ENCODE measurements around the gene SRP68.
"Not testable (repeated sequence)": the region's sequence is repeated elsewhere in the genome, so short reads cannot be mapped to it uniquely, and the experiment has no call there.

SRP68 gene

DNA sequence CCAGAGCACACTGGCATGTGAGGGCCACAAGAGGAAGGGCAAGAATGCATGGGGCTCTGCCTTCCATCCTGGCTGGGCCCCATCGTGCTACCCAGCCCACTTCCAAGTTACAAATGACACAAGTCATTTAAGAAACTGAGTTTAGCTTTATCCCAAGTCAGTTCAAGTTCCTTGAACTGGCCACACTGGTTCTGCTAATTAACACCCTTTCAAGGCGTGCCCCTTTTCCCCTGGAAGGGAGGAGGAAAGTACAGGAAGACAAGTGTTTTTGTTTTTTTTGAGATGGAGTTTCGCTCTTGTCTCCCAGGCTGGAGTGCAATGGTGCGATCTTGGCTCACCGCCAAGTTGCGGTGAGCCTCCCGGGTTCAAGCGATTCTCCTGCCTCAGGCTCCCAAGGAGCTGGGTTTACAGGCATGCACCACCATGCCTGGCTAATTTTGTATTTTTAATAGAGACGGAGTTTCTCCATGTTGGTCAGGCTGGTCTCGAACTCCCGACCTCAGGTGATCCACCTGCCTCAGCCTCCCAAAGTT, 27.8 kb downstream of the SRP68 start:
- not testable (repeated sequence) for DNase-seq

GRCh38 chr17:76042868-76043267, 29.4 kb downstream of the SRP68 start:
- not testable (repeated sequence) for DNase-seq

DNA sequence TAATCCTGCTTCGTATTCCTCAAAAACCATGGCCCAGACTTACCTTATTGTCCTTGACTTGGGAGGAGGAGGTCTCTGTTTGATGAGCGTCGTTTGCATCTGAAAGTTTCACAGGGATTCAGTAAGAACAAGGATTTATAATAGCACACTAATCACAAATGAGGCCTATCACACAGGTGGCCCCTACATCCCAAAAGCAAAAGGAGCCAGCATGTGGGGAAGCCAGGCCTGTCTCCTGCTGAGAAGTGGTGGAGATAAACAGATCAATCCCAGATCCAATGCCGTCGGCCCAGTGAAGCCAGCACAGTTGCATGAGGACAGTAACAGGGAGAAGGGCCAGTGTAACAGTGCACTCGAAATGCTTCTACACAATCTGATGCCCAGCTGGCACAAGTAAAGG, 31.9 kb downstream of the SRP68 start:
- DNase-seq = no peak

GRCh38 chr17:76039121-76039520, 33.2 kb downstream of the SRP68 start:
- DNase-seq = no peak

- DNase-seq = no peak
These were observed 34.3 kb downstream of the SRP68 start for GRCh38 chr17:76038050-76038449.

GRCh38 chr17:76036497-76037261, 35.6 kb downstream of the SRP68 start:
- DNase-seq = no peak

DNA sequence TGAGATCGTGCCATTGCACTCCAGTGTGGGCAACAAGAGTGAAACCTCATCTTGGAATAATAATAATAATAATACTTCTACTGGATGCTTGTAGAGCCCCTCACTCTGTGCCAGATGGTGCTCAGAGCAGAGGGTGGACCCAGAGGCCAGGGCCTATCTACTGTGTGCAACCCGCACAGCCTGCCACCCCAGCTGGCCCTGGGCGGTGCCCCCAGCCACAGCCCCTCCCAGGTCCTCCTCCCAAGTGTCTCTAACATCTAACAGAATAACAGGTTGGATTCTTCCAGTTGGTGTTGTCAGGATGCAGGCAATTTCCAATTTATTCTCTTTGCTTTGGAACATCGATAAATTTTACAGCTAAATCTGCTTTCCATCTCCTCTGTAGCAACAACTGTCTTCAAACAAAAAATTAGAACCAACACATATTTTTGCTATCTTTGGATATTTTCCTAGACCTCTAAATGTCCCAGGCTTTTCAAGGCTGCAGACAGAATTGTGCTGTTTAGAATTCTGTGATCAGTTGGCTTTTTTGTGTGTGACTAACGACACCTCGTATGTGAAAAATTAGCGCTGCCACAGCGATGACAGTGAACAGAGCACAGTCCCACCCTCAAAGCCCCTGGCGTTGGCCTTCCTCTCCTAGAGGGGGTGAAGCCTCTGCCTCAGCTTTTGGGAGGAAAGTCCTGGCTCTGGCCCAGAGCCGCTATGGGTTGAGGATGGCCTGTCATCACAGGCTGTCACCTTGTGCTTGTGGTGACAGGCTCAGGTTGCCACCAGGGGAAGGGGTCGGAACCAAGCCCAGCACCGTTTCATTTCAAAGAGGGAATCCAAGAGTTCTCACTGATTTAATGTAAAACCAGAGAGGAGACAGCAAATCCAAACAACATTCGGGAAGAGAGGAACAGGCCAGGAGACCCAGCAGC, 37.6 kb downstream of the SRP68 start:
- no peak for DNase-seq

GRCh38 chr17:76033139-76033538, 39.2 kb downstream of the SRP68 start:
- DNase-seq = no peak

DNA sequence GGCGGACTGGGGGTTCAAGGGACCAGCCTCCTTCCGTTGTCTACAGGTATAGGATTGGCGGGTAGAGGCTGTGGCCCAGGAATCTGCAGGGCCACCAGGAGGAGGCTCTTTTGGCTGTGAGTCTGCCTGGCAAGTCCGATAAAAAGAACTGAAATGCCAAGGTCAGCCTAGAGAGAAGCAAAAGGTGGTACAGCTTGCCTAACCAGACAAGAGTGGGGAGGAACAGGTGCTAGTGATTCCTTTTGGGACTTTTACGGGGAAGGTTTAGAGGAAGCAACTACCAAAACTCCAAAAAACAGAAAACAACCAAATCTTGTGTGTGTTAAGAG, 39.6 kb downstream of the SRP68 start:
- DNase-seq = no peak

- DNase-seq = no peak
These were observed 40.1 kb downstream of the SRP68 start for GRCh38 chr17:76032073-76032779.

- no peak for DNase-seq
These were observed 45.0 kb downstream of the SRP68 start, which contains the start of gene EVPL for GRCh38 chr17:76027159-76027839. Gene EVPL, minus strand, starts transcription at chr17:76027306. Its CDS starts 108 bp downstream, at chr17:76027198.

DNA sequence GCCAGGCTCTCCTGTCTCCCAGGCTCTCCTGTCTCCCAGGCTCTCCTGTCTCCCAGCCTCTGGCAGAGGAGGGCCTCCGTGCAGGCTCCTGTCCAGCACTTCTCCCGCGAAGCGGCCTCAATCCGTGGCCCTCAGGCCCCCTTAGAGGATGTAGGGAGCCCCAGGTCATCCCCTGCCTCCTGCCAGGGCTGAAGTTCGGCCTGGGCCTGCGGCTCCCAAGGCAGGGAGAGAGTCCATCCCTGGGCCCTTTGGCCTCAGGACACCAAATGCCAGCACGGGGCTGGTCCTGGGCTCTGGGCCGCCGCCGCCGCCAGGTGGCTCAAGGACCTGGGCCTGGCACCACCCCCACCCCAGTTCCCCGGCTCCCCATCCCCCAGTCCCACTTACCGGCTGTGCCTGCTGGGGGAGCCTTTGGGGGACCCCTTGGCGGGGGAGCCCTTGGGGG, 45.6 kb downstream of the SRP68 start:
- no peak for DNase-seq

GRCh38 chr17:76025294-76025693, 47.0 kb downstream of the SRP68 start:
- DNase-seq = no peak

DNA sequence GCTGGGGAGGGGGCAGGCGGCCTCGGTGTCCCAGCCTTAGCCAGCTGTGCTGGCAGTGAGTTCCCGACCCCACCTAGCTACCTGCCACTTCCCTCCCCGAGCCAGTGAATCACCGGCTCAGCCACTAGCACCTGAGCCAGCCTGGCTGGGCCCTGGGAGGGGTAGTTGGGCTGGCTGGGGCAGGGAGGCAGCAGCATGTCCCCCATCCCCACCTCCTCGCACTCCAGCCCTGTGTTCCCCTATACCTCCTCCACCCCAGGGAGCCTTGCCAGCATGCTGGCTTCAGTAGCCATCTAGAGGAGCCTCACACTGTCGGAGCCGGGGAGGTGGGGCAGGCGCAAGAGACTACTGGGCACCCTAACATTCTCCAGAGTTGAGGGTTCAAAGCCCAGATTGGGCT, 48.0 kb downstream of the SRP68 start:
- no peak for DNase-seq

- DNase-seq = no peak
These were observed 48.4 kb downstream of the SRP68 start for GRCh38 chr17:76023900-76024237.

GRCh38 chr17:76022973-76023899, 49.1 kb downstream of the SRP68 start:
- no peak for DNase-seq

- no peak for DNase-seq
These were observed 50.0 kb downstream of the SRP68 start for GRCh38 chr17:76022285-76022684.

GRCh38 chr17:76019833-76020467, 52.4 kb downstream of the SRP68 start:
- no peak for DNase-seq

- DNase-seq = no peak
These were observed 53.5 kb downstream of the SRP68 start for GRCh38 chr17:76018801-76019200.

DNA sequence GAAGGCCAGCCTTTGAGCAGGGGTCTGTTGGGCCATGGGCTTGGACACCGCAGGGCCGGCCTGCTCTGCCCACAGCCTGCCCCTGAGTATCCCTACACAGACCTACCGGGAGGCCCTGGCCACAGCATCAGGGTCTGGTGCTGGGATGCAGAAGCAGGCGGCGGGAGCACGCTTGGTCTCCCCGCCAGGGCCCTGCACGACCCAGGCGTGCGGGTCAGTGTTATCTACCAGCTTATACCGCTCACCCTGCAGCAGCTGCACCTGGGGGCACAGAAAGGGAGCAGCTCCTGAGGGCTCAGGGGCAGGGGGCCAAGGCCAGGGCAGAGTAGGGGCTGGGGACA, 54.0 kb downstream of the SRP68 start:
- no peak for DNase-seq
